ENCODE measurements around the gene SRPK1.
A peak's percentile ranks its signal among the peaks of the same experiment; 100 is the strongest.

Gene SRPK1

DNA sequence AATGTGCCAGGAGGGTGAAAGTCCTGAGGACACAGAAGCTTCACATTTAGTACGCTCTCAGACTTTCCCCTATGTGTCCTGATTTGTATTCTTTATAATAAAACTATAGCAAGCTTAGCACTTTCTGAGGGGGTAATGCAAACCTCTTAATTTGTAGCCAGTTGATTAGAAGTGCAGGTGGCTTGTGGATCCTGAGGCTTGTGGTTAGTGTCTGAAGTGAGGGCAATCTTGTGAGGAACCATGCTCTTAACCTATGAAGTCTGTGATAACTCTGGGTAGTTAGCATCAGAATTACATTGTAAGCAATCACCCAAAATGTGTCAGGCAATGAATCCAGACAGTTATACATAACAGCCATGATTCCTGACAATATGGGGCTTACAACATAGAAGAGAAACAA, 64.6 kb downstream of the SRPK1 start:
- in situ Hi-C loops (cut with HindIII; ENCODE audit: low pct_ligation_motif_present, low pct_unique_long_range_greater_than_20kb, low sequenced_read_pairs): no loop called here
- no peak for DNase-seq

DNA sequence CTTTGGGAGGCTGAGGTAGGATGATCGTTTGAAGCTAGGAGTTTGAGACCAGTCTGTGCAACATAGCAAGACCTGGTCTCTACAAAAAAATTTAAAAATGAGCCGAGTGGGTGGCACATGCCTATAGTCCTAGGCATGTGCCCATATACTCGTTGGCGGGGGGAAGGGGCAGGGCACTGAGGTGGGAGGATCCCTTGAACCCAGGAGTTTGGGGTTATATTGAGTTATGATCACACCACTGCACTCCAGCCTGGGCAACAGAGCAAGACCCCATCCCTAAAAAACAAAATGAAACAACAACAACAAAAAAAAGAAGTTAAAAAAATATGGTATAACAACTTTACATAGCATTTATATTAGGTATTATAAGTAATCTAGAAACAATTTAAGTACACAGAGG, 67.9 kb downstream of the SRPK1 start:
- DNase-seq: no peak
- in situ Hi-C loops (cut with HindIII; ENCODE audit: low pct_ligation_motif_present, low pct_unique_long_range_greater_than_20kb, low sequenced_read_pairs): no loop called here

DNA sequence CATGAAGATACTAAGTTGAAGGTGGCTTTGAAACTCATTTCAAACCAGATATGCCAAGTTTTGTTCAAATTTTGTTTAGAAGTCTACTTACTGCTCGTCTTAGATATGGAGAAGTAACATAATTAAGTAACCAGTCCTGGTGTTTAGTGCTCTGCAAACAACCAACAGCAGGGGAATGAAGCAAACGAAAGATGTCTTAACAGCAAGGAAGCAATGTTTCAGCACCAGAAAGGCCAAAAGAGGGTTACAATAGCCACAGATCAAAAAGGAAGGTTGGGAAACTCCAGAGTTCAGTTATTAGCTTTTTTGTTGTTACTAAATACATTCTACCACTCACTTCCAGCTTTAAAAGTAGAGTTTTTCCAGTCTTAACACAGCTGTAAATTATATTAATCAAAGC, 70.7 kb downstream of the SRPK1 start:
- in situ Hi-C loops (cut with HindIII; ENCODE audit: low pct_ligation_motif_present, low pct_unique_long_range_greater_than_20kb, low sequenced_read_pairs): no loop called here

DNA sequence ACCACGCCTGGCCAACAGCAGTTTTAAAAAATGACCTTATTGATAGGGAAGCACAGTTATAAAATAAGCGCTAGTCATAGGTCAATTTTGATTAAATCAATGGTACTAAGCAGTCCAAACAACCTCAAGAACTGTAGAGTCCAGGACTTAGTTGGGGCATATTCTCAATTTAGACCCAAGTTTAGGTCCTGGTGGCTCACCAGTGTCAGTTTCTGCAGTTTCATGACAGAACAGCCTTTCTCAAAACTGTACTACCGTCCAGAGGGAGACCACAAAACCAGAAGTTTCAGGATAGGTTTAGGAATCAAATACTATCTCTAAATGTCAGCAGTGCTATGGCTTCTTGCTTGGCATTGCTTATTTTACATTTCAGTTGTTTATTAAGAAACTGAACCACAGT, 76.6 kb downstream of the SRPK1 start:
- DNase-seq: no peak
- in situ Hi-C loops (cut with HindIII; ENCODE audit: low pct_ligation_motif_present, low pct_unique_long_range_greater_than_20kb, low sequenced_read_pairs): no loop called here

More for the DNA sequence above, 70.7 kb downstream of the SRPK1 start:
- no peak for DNase-seq

DNA sequence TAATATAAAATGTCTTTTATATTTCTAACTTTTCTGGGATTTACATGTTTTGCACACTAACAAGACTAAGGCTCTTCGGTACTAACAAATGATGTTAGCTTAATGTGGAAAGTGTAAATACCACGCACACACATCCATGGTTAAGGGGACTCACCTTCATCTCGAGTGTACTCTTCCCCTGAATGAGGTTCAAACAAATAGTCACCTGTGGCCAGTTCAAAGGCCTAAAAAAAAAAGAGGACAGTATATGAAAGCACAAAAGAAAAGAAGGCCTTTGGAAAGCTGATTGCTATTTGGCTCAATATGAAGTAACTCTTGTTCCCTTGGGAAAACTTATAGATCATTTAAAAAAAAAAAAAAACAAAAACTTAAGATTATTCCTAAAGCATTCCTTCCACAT, 78.5 kb downstream of the SRPK1 start:
- in situ Hi-C loops (cut with HindIII; ENCODE audit: low pct_ligation_motif_present, low pct_unique_long_range_greater_than_20kb, low sequenced_read_pairs): no loop called here
- no peak for DNase-seq

DNA sequence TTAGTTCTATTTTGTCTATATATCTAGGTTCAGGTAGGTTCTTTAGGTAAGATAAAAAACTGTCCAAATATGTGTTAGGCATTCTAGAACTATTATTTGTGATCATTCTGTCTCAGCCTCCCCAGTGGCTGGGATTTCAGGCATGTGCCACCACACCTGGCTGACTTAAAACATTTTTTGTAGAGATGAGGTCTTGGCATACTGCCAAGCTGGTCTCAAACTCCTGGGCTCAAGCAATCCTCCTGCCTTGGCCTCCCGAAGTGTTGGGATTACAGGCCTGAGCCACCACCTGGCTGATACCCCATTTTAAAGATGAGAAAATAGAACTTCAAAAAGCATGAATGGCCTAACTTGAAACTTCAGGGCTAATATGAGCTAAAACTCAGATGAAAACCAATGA, 81.9 kb downstream of the SRPK1 start:
- in situ Hi-C loops (cut with HindIII; ENCODE audit: low pct_ligation_motif_present, low pct_unique_long_range_greater_than_20kb, low sequenced_read_pairs): no loop called here
- DNase-seq: no peak

DNA sequence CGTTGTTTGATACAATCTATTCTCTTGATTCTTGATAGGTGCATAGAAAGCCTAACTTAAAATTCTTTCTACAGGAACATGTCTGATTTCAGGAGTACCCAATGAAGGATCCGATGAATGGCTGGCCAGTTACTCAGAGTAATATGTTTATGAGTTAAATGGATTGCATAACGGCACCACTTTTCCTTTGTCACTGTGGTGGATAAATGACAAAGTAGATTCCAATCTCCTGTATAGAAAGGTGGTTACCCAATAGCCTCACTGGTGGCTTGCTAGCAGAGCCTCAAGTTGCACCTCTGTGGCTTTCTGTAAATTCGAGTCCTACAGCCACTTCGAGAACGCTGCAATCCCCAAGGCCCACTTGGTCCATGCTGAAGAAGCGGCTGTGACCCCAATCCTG, 87.4 kb downstream of the SRPK1 start:
- in situ Hi-C loops (cut with HindIII; ENCODE audit: low pct_ligation_motif_present, low pct_unique_long_range_greater_than_20kb, low sequenced_read_pairs): no loop called here
- no peak for DNase-seq

DNA sequence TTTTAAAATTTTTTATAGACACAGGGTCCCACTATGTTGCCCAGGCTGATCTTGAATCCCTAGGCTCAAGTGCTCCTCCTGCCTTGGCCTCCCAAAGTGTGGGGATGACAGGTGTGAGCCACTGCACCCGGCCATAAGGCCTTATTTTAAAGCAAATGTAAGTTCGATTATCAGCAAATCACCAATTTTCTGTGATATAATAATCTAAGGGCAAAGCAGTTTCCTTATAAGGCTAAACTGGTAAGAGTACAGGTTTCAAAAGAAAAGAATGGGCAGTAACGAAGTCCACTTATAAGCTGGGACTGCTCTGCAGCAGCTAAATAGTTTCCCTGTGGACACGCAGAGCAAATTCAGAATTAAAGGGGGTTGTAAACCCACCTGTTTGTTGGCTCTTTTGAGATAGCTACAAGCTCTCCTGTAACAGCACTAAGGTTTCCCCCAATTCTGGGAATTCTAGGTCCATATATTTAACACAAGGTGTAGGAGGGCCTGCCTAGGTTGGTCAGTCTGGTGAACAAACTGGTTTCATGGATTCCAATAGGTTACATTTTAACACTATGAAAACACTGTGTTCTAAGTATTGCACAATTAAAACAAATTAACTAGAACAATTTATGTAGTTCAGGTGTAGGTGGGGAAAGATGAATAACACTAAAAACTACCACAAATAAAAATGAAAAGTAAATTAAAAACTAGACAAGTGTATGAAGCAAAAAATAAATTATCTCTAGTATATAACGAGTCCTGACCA, 89.5 kb downstream of the SRPK1 start:
- in situ Hi-C loops (cut with HindIII; ENCODE audit: low pct_ligation_motif_present, low pct_unique_long_range_greater_than_20kb, low sequenced_read_pairs): no loop called here
- no peak for DNase-seq

DNA sequence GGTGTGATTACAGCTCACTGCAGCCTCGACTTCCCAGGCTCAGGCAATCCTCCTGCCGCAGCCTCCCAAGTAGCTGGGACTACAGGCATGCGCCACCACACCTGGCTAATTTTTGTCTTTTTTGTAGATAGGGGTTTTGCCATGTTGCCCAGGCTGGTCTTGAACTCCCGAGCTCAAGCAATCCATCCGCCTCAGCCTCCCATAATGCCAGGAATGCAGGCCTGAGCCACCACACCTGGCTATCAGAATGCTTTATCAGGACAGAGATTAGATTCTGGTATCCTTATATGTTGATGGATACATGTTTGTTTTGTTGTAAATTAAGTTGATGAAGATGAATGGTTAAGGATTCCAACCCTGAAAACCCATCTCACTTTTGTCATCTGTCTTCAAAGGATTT, 91.6 kb downstream of the SRPK1 start:
- in situ Hi-C loops (cut with HindIII; ENCODE audit: low pct_ligation_motif_present, low pct_unique_long_range_greater_than_20kb, low sequenced_read_pairs): no loop called here
- no peak for DNase-seq

DNA sequence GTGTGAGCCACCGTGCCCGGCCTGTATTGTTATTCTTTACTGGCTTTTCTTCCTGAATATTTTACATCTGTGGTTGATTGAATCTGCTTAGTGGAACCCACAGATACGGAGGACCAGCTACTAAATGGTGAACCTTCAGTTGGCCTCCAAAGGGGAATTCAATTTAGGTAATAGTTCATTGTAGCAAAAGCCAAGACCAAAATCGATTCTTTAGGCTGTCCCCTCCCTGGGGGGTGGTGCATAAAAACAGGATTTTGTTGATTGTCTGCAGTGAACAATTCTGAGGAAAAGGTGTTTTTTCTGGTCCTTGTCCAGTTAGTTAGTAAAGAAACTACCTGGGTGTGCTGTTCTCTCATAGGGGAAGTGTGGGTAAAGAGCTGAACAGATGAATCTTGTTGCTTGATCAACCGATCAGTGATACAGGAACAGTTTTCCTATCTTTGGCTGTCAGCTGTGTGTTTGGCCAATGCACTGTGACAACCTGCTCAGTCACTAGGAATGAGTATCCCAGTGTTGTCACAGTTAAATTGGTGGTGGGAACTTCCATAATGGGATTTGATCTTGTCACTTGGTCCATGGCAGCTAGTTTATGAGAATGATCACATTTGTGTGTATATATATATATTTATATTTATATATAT, 96.2 kb downstream of the SRPK1 start:
- DNase-seq: no peak
- in situ Hi-C loops (cut with HindIII; ENCODE audit: low pct_ligation_motif_present, low pct_unique_long_range_greater_than_20kb, low sequenced_read_pairs): no loop called here

DNA sequence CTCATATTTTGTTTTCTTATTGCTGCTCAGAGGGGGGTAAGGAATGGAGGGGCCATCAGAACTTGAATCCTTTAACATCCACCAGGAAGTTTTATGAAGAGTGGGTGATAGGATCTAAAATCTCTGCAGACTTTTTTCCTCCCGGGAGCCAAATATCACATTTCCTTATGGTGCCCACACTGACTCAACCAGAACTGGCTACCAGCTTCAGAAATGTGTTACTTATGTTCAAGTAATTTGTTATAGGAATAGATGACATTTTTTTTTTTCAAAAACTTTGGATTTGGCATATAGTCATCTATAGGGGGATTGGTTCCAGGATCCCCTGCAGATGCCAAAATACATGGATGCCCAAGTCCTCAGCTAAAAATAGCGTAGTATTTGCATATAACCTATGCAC, 97.3 kb downstream of the SRPK1 start:
- in situ Hi-C loops (cut with HindIII; ENCODE audit: low pct_ligation_motif_present, low pct_unique_long_range_greater_than_20kb, low sequenced_read_pairs): no loop called here
- DNase-seq: no peak

DNA sequence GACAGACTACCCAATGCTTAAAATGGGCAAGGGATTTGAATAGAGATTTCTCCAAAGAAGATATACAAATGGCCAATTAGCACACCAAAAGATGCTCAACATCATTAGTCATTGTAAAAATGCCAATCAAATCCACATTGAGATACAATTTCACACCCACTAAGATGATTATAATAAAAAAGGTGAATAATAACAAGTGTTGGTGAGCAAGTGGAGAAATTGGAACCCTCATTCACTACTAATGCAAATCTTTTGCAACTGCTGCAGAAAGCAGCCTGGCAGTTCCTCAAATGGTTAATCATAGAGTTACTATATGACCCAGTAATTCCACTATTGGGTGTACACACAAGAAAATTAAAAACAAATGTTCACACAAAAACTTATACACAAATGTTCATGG, 103.4 kb downstream of the SRPK1 start:
- DNase-seq: no peak
- in situ Hi-C loops (cut with HindIII; ENCODE audit: low pct_ligation_motif_present, low pct_unique_long_range_greater_than_20kb, low sequenced_read_pairs): no loop called here

DNA sequence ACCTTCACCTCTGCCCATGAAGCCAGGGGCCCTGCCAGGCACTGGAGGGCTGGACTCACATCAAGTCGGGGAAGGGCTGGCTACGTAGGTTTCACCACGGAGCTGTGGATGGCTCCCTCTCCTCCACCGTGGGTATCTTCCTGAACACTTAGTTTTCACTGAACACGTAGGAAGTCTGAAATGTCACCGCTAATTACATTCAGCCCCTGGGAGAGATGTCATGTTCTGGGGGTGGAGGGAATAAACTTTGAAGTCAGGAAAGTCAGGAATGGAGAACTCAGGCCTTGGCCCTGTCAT, 109.3 kb downstream of the SRPK1 start:
- in situ Hi-C loops (cut with HindIII; ENCODE audit: low pct_ligation_motif_present, low pct_unique_long_range_greater_than_20kb, low sequenced_read_pairs): no loop called here

DNA sequence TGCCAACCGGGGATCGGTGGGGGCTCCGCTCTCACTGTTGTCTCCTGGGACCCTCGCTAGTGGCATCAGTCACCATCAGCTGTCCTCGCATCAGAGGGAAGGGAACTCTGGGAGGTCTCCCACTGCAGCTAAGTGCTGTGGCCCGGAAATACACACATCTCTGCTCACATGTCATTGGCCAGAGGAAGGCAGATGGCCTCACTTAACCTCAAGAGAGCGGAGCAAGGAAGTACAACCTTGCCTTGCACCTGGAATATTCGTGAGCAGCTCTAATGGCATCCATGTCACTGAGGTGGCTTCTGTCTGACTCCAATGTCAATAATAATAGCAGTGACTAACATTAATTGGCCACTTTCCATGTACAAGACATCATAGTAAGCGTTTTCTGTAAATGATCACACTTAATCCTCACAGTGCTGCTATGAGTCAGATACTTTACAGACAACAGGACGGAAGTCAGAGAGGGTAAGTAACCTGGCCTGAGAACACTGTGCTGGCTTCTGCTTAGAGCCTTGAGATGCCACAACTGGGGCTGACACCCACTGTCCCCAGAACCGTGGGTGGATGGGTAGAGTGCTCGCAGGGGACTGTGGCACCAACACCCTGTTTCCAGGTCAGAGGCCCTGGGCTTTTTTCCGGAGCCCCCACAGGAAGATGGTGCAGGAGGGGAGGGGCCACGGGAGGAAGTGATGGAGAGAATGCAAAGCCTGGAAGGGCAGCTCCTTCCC, 109.8 kb downstream of the SRPK1 start:
- in situ Hi-C loops (cut with HindIII; ENCODE audit: low pct_ligation_motif_present, low pct_unique_long_range_greater_than_20kb, low sequenced_read_pairs): no loop called here
- DNase-seq: peak; percentile 83

More for the DNA sequence above, 109.3 kb downstream of the SRPK1 start:
- no peak for DNase-seq

DNA sequence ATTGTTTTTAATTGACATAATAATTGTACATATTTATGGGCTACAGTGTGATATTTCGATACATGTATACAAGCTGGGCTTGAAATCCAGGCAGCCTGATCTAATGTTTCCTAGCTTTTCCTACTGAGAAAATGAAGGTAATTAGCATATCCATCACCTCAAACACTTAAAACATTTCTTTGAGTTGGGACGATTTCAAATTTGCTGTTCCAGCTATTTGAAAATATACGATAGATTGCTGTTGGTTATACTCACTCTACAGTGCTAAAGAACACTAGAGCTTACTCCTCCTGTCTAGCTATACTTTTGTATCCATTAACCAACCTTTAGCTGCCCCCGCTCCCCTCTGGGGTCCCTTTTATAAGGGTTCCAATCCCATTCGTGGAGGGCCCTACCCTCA, 111.1 kb downstream of the SRPK1 start:
- in situ Hi-C loops (cut with HindIII; ENCODE audit: low pct_ligation_motif_present, low pct_unique_long_range_greater_than_20kb, low sequenced_read_pairs): no loop called here
- no peak for DNase-seq

DNA sequence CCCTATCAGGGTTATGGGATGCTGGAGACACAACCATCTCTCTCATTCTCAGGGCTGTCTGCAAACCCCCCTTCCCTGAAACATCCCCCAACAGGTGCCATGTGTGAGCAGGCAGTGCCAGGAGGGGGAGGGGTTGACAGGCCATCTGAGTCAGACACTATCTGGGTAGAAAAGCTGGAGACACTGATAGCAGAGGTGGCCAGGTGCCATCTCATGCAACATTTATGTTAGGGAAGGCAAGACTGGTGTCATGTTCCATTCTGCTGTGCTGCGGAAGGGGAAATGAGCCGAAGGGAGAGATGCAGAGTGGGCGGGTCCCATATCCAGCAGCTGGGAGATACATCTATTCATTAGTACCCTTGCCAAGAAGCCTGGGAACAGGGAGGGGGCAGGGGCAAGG, 112.2 kb downstream of the SRPK1 start:
- in situ Hi-C loops (cut with HindIII; ENCODE audit: low pct_ligation_motif_present, low pct_unique_long_range_greater_than_20kb, low sequenced_read_pairs): no loop called here
- DNase-seq: no peak

DNA sequence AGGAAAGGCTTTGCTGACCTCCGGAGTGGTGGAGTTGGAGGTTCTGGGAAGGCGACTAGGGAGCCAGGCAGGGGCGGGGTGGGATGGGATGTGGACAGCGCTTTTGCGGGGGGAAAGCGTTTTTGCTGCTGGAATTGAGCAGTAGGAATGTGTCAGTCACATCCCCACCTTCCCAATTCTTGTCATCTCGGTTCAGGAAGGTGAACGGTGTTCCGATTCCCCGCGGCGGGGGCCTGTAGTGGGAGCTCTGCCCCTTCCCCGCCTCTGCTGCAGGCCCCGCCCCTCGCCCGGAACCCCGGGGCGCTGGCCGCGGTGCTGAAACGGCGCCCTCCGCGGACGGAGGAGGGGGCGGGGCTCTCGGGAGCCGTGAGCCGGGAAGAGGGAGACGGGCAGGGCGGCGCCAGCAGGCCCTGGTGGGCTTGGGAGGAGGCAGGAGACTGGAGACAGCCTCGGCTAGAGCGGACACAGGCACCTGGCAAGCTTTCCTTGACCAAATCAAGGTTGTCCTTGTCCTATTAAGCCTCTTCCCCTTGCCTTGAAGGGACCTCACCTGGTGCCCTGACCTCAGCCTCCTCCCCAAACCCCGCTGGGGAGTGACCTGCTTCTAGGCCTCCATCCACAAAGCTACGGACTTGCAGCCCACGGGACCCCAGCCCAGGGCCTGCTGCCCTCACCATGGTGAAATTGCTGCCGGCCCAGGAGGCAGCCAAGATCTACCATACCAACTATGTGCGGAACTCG, 115.7 kb downstream of the SRPK1 start, which contains the start of gene LHFPL5:
LHFPL5 (plus strand) TSS at position 357 of the 741 bp plus-strand sequence; CDS start at position 676, 319 bp downstream.
- DNase-seq: peak; percentile 59
- in situ Hi-C loops (cut with HindIII; ENCODE audit: low pct_ligation_motif_present, low pct_unique_long_range_greater_than_20kb, low sequenced_read_pairs): no loop called here

DNA sequence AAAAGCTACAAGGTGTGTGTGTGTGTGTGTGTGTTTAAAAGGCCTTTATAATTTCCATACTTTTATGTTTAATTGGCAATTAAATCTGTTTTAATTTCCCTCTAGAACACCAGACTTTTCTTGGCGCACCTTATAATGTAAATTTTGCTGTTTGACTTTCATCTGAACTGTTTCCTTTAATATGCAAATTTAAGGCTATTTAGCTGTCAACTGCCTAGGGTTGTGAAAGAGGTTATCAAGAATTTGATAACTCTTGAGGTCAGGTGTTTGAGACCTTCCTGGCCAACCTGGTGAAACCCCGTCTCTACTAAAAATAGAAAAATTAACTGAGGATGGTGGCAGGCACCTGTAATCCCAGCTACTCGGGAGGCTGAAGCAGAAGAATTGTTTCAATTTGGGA, 119.8 kb downstream of the SRPK1 start:
- in situ Hi-C loops (cut with HindIII; ENCODE audit: low pct_ligation_motif_present, low pct_unique_long_range_greater_than_20kb, low sequenced_read_pairs): no loop called here
- no peak for DNase-seq

DNA sequence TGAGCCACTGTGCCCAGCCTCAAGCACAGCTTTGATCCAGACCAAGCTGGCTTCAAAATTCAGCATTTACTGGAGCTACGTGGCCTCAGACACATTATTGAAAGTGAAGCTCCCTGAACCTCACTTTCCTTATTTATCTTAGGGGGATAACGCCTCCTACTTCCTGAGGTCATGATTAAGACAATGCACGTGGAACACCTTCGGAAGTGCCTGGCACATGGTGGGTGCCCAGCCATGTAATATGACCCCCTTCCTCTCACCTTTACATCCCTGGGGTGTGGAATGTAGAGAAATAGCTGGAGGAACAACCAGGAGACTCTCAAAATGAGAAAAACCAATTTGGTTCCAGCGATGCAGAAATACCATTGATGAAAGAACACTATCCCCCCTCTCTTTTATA, 122.2 kb downstream of the SRPK1 start:
- DNase-seq: no peak
- in situ Hi-C loops (cut with HindIII; ENCODE audit: low pct_ligation_motif_present, low pct_unique_long_range_greater_than_20kb, low sequenced_read_pairs): no loop called here

Measured in ACHN (cell line).